Muscle of back (tissue), 11 donors: ENCODE measurements around the gene CFAP210. TPM values are rescaled to one million over a fixed set of nuclear protein-coding genes. Genes with fewer than 3 reads are reported as not detected.

ENCODE experiments used
- DNase-seq, 3 donors: peaks; one replicate each; pipeline versions ENCODE4 v3.0.0 to v3.0.0-alpha.2; 2013
- polyA plus RNA-seq, 10 donors: library from polyadenylated mRNA; unstranded; fragments of 120-200 nt; gene quantifications; one replicate each; pipeline ENCODE4 v1.2.1, GENCODE V29; 2013; ENCODE audit not compliant: insufficient read length in 10 of 10

CFAP210 gene
- polyA plus RNA-seq, 10 donors: 0.12 to 0.53 (median 0.25) TPM; not detected in 1

DNA sequence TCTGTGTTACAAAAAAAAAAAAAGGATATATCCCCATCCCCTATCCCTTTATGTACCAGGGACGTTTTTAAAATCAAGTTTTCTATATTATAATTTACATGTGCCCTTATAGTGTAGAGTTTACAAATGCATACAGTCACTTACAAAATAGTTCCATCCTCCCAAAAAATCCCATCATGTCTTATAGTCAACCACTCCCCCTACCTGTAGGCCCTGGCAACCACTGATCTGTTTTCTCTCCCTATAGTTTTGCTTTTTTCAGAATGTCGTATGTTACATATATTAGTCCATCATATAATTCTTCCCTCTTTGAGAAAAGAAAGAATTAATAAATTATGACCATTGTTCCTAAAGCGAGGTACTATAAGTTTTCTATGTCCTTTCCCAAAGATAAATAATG is 17.8 kb downstream of the CFAP210 start:
- no peak for DNase-seq

DNA sequence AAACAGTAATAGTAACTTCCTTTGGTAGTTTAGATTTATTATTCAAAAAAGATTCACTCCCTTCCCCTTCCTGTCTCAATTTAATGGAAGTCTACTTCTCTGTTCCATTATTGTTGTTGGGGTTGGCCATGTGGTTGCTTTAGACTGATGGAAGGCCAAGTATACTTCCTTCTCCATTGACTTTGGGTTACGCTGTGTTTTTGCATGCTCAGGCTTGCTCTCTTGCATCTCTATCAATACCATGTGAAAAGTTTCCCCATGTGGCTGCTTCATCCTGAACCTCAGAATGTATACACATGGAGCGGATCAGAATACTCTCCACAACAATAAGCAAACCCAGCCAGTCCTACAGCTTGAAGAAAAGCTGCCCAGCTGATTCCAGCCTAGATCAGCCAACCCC is 20.3 kb downstream of the CFAP210 start:
- no peak for DNase-seq

GRCh38 chr2:169673106-169673505 is 21.1 kb downstream of the CFAP210 start:
- no peak for DNase-seq

- DNase-seq: no peak
Observed at GRCh38 chr2:169672406-169672805, 21.8 kb downstream of the CFAP210 start.

GRCh38 chr2:169670937-169671336 is 23.3 kb downstream of the CFAP210 start:
- no peak for DNase-seq

GRCh38 chr2:169670215-169670651 is 24.0 kb downstream of the CFAP210 start:
- DNase-seq: peak in 1 of 3 donors; percentile 7

- DNase-seq: no peak
Observed at GRCh38 chr2:169667583-169667982, 26.6 kb downstream of the CFAP210 start.

DNA sequence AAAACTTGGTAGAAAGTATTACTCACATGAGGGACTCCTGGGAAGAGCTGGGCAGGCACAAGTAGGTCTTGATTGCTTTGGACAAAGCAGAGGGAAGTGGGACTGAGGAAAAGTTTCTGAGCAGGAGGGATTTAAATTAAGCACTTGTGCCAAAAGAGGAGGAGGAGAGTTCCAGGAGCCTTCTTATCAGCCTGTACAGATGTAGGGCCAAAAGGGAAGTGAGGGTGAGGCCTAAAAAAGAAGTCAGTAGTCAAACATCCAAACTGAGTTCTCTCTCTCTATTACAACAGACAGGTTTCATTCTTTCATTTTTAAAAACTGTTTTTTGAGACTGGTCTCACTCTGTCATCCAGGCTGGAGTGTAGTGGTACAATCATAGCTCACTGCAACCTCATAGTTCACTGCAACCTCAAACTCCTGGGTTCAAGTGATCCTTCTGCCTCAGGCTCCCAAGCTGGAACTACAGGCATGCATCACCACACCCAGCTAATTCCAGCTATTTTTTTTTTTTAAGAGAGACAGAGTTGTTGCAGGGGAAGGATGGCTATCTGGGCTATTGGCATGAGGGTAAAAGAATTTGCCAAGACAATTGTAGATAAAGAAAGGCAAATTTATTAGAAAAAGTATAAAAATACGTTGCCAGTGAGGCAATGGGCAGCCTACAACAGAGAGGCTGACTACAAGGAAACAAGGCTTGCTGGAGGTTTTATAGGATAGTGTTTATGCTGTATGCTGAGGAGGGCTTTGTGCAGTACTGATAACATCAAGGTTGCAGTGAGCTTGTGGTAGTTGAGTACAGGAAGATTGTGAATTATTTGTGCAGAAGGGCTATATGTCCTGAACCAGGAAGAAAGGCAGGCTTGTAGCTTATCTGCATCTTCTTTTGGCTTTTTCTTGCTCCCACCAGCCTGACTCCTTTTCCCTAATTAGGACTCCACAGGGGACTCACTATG is 29.0 kb downstream of the CFAP210 start:
- no peak for DNase-seq

DNA sequence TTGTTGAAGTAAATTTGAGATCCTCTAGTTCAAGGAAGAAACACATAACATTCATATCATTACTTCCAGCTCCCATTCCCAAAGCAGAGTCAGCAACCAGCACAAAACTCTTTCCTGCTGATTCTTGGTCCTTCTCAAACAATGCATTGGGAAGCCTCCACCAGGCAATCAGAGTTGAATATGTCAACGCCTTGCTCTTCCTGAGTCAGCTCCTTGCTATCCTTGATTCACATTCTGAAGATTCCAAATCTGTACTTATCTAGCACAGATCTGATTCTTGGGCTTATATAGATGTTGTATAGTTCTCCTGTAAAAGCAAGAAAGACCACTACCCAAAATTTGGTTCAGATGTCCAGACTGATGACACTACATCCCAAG is 29.6 kb downstream of the CFAP210 start:
- peak in 1 of 3 donors; percentile 7 for DNase-seq

DNA sequence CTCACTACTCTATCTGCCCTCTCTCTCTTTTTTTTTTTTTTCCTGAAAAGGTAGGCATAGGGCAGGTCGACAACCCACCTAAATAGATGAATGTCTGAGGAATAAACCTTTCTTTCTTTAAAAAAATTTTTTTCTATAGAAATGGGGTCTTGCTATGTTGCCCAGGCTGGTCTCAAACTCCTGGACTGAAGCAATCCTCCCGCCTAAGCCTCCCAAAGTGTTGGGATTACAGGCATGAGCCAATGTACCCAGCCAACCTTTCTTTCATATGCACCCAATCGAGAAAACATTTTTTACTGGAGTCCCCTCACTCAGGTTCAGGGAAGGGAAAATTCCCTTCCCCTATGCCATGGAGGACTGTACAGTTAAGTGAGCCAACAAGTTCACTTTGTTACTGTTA is 31.0 kb downstream of the CFAP210 start:
- DNase-seq: no peak

DNA sequence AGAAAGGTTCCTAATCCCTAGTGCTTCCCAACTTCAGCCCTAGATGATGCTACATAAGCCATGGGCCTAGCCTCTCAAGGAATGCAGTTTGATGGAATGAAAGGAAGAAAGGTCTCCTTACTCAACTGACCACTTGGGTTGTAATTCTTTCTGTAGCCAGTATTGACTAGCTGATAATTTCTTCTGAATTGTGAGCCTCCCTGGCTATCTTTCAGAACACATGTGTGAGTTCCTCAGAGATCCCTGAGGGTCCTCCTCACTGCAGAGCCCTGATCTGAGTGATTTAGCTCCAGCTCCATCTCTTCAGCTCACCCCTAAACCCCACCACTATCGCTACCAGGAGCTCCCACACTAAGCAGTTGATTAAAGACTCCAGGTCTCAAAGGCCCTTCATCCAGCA is 31.5 kb downstream of the CFAP210 start:
- no peak for DNase-seq

- no peak for DNase-seq
Observed at GRCh38 chr2:169661265-169661664, 32.9 kb downstream of the CFAP210 start.

GRCh38 chr2:169659320-169659719 is 34.9 kb downstream of the CFAP210 start:
- DNase-seq: no peak

GRCh38 chr2:169658877-169659276 is 35.3 kb downstream of the CFAP210 start:
- no peak for DNase-seq

DNA sequence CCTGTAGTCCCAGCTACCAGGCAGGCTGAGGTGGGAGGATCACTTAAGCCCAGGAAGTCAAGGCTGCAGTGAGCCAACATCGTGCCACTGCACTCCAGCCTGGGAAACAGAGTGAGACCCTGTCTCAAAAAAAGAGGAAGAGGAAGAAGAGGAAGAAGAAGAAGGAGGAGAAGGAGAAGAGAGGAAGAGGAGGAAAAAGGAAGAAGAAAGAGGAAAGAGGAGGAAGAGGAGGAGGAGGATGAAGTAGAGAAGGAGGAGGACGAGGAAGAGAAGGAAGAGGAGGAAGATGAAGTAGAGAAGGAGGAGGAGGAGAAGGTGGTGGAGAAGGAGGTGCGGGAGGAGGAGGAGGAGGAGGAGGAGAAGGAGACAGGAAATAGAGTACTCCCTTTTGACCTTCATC is 38.0 kb downstream of the CFAP210 start:
- DNase-seq: no peak

DNA sequence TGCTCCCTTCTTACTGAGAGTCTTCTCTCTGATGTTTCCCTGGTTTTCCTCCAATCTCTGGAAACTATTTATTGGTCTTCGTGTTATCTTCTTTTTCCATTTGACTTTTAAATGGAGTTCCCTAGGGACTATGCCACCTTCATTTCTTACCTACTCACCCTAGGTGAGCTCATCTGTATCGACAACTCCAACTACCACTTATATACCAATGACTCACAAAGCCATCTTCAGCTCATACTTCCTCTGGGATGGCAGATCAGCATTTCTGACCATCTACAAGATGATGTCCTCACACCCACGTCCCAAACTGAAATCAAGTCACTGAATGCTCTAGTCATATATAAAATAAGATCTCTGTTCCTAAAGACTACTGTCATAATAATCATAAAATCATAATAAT is 40.6 kb downstream of the CFAP210 start:
- no peak for DNase-seq

- no peak for DNase-seq
Observed at GRCh38 chr2:169649278-169649677, 44.9 kb downstream of the CFAP210 start.

GRCh38 chr2:169647496-169647895 is 46.7 kb downstream of the CFAP210 start:
- DNase-seq: no peak

- DNase-seq: no peak
Observed at GRCh38 chr2:169644173-169644572, 50.0 kb downstream of the CFAP210 start.

DNA sequence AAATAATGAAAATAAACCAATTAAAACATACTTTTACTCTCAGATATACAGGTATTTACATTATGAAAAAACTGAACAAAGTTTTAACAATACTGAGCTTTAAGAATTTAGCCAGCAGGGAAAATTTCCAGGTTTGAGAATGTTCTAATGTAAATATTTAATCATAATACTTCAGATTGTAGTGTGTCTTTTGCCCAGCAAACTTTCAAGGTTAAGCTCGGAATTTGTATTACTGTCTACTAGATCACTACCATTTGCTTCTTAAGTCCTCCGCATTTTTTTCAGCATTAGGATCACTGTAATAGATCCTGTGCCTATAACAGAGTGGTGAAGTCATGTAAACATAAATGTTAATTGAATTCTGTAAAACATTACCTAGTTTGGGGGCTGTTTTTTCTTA is 52.7 kb downstream of the CFAP210 start:
- DNase-seq: no peak

DNA sequence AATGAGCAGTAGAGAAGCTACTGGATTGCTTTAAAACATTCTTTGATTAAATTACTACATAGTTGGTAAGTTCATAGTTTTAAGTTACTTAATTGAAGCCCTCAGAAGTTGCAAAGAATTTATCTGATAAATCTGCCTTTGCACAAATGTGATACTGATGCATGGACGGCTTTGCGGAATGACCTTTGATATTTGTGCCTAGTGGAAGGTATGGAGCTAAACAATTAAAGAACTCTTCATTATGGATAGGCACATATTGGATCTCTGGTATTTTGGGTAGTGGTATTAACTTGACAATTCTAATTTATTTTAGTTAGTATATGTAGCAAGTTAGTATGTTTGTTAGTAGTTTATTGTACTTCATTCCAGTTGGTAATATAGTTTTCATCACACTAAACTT is 54.1 kb downstream of the CFAP210 start:
- DNase-seq: no peak

DNA sequence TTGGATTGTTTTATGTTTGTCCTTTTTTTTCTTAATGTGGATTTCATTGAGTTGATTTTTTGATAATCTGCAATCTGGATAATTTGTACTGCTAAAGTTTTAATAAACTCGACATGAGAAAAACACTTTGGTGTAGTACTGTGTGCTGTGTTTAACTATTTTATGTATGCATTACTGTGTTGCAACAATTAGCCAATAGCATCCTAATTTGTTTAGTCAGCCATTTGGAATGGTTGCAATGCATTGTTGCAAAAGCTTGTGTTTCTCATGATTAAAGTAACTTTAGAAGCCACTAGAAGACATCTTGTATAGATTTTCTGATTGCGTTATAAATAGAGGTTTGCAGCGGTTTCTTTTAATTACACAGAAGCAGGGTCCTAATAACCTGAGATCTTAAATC is 56.6 kb downstream of the CFAP210 start:
- DNase-seq: peak in 1 of 3 donors; percentile 17

DNA sequence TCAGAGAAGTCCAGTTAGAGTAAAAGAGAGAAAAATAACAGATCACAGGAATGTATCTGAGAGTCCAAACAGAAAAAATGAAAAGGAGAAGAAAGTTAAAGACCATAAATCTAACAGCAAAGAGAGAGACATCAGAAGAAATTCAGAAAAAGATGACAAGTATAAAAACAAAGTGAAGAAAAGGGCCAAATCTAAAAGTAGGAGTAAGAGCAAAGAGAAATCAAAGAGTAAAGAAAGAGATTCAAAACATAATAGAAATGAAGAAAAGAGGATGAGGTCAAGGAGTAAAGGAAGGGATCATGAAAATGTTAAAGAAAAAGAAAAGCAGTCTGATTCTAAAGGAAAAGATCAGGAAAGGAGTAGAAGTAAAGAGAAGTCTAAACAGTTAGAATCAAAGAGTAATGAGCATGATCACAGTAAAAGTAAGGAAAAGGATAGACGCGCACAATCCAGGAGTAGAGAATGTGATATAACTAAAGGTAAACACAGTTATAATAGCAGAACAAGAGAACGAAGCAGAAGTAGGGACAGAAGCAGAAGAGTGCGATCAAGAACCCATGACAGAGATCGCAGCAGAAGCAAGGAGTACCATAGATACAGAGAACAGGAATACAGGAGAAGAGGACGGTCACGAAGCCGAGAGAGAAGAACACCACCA is 57.6 kb downstream of the CFAP210 start:
- DNase-seq: no peak
